Measurements from ENCODE around the gene UFSP2.

The UFSP2 gene

GRCh38 chr4:185425647-185426352, at the start of gene UFSP2:
UFSP2 (minus strand) TSS chr4:185425964; CDS start chr4:185425868, 96 bp downstream.
- H3K27ac Mint-ChIP-seq, result peak within 1 kb of the TSS; percentile 95
- H3K4me1 Mint-ChIP-seq, result peaks cover 32% of the 10 kb centered on the region
- H3K9me3 Mint-ChIP-seq, result no peaks in the 10 kb centered on the region
- peaks cover 27% of the 10 kb centered on the region for H3K36me3 Mint-ChIP-seq
- peak; percentile 88 to 96 for DNase-seq (ENCODE audit: low spot score in 2 of 2)
- peak; percentile 95 for ATAC-seq
- H3K4me3 Mint-ChIP-seq, result peak within 1 kb of the TSS; percentile 80

GRCh38 chr4:185473247-185473646, 47.5 kb upstream of the UFSP2 start:
- Mint-ChIP-seq H3K4me3 (no peak overlapping the region), H3K9me3 (no peaks in the 10 kb centered on the region), H3K4me1 (peaks cover 12% of the 10 kb centered on the region), H3K27ac (no peak overlapping the region), H3K36me3 (no peaks in the 10 kb centered on the region)
- no peak for DNase-seq (ENCODE audit: low spot score in 2 of 2)
- ATAC-seq, result no peak

GRCh38 chr4:185472103-185472542, 46.4 kb upstream of the UFSP2 start:
- H3K4me3 Mint-ChIP-seq, result peak overlapping the region; percentile 82
- ATAC-seq (no peak), DNase-seq (ENCODE audit: low spot score in 2 of 2) (no peak)
- H3K27ac Mint-ChIP-seq, result peak overlapping the region; percentile 64
- H3K36me3 Mint-ChIP-seq, result no peaks in the 10 kb centered on the region
- H3K9me3 Mint-ChIP-seq, result no peaks in the 10 kb centered on the region
- H3K4me1 Mint-ChIP-seq, result peaks cover 12% of the 10 kb centered on the region

- peak; percentile 93 for ATAC-seq
- no peaks in the 10 kb centered on the region for H3K9me3 Mint-ChIP-seq
- H3K27ac Mint-ChIP-seq, result peak within 1 kb of the TSS; percentile 64
- H3K4me3 Mint-ChIP-seq, result peak within 1 kb of the TSS; percentile 82
- H3K4me1 Mint-ChIP-seq, result peaks cover 12% of the 10 kb centered on the region
- peak; percentile 89 to 90 for DNase-seq (ENCODE audit: low spot score in 2 of 2)
- H3K36me3 Mint-ChIP-seq, result no peaks in the 10 kb centered on the region
These were observed 45.7 kb upstream of the UFSP2 start, which contains the start of gene CCDC110 for GRCh38 chr4:185471235-185472102. CCDC110 (minus strand) TSS chr4:185471733; CDS start chr4:185471683, 50 bp downstream.

- Mint-ChIP-seq H3K4me1 (peaks cover 12% of the 10 kb centered on the region), H3K36me3 (no peaks in the 10 kb centered on the region), H3K27ac (no peak overlapping the region), H3K4me3 (peak overlapping the region; percentile 82), H3K9me3 (no peaks in the 10 kb centered on the region)
- ATAC-seq (peak; percentile 42), DNase-seq (ENCODE audit: low spot score in 2 of 2) (peak; percentile 30 to 72)
These were observed 44.9 kb upstream of the UFSP2 start for GRCh38 chr4:185470501-185471195.

GRCh38 chr4:185469580-185470154, 43.9 kb upstream of the UFSP2 start:
- no peak for DNase-seq (ENCODE audit: low spot score in 2 of 2)
- H3K36me3 Mint-ChIP-seq, result no peaks in the 10 kb centered on the region
- no peaks in the 10 kb centered on the region for H3K9me3 Mint-ChIP-seq
- H3K27ac Mint-ChIP-seq, result no peak overlapping the region
- ATAC-seq, result no peak
- H3K4me3 Mint-ChIP-seq, result no peak overlapping the region
- peaks cover 12% of the 10 kb centered on the region for H3K4me1 Mint-ChIP-seq

- Mint-ChIP-seq H3K27ac (no peak overlapping the region), H3K9me3 (no peaks in the 10 kb centered on the region), H3K4me3 (no peak overlapping the region), H3K36me3 (no peaks in the 10 kb centered on the region), H3K4me1 (peaks cover 12% of the 10 kb centered on the region)
- no peak for DNase-seq (ENCODE audit: low spot score in 2 of 2)
- no peak for ATAC-seq
These were observed 43.2 kb upstream of the UFSP2 start for GRCh38 chr4:185468999-185469398.

GRCh38 chr4:185467991-185468390, 42.2 kb upstream of the UFSP2 start:
- no peaks in the 10 kb centered on the region for H3K9me3 Mint-ChIP-seq
- H3K36me3 Mint-ChIP-seq, result no peaks in the 10 kb centered on the region
- no peak overlapping the region for H3K27ac Mint-ChIP-seq
- DNase-seq (ENCODE audit: low spot score in 2 of 2), result no peak
- H3K4me3 Mint-ChIP-seq, result no peak overlapping the region
- peaks cover 12% of the 10 kb centered on the region for H3K4me1 Mint-ChIP-seq
- no peak for ATAC-seq

GRCh38 chr4:185467101-185467500, 41.3 kb upstream of the UFSP2 start:
- Mint-ChIP-seq H3K4me1 (peaks cover 11% of the 10 kb centered on the region), H3K9me3 (no peaks in the 10 kb centered on the region), H3K27ac (no peak overlapping the region), H3K36me3 (no peaks in the 10 kb centered on the region), H3K4me3 (no peak overlapping the region)
- DNase-seq (ENCODE audit: low spot score in 2 of 2), result no peak
- no peak for ATAC-seq

GRCh38 chr4:185465707-185466106, 39.9 kb upstream of the UFSP2 start:
- Mint-ChIP-seq H3K27ac (no peak overlapping the region), H3K4me3 (no peak overlapping the region), H3K4me1 (peaks cover 7% of the 10 kb centered on the region), H3K9me3 (no peaks in the 10 kb centered on the region), H3K36me3 (no peaks in the 10 kb centered on the region)
- no peak for DNase-seq (ENCODE audit: low spot score in 2 of 2)
- no peak for ATAC-seq

GRCh38 chr4:185464887-185465286, 39.1 kb upstream of the UFSP2 start:
- Mint-ChIP-seq H3K36me3 (no peaks in the 10 kb centered on the region), H3K27ac (no peak overlapping the region), H3K9me3 (no peaks in the 10 kb centered on the region), H3K4me1 (peaks cover 7% of the 10 kb centered on the region), H3K4me3 (no peak overlapping the region)
- no peak for DNase-seq (ENCODE audit: low spot score in 2 of 2)
- no peak for ATAC-seq

- DNase-seq (ENCODE audit: low spot score in 2 of 2) (no peak), ATAC-seq (no peak)
- no peaks in the 10 kb centered on the region for H3K4me1 Mint-ChIP-seq
- no peaks in the 10 kb centered on the region for H3K9me3 Mint-ChIP-seq
- H3K27ac Mint-ChIP-seq, result no peak overlapping the region
- no peaks in the 10 kb centered on the region for H3K36me3 Mint-ChIP-seq
- no peak overlapping the region for H3K4me3 Mint-ChIP-seq
These were observed 38.4 kb upstream of the UFSP2 start for GRCh38 chr4:185464183-185464582.

- H3K27ac Mint-ChIP-seq, result no peak overlapping the region
- no peak overlapping the region for H3K4me3 Mint-ChIP-seq
- no peak for DNase-seq (ENCODE audit: low spot score in 2 of 2)
- H3K9me3 Mint-ChIP-seq, result no peaks in the 10 kb centered on the region
- ATAC-seq, result peak; percentile 34
- H3K4me1 Mint-ChIP-seq, result no peaks in the 10 kb centered on the region
- no peaks in the 10 kb centered on the region for H3K36me3 Mint-ChIP-seq
These were observed 37.8 kb upstream of the UFSP2 start for GRCh38 chr4:185463541-185463940.

GRCh38 chr4:185461565-185461964, 35.8 kb upstream of the UFSP2 start:
- ATAC-seq, result no peak
- Mint-ChIP-seq H3K4me3 (no peak overlapping the region), H3K36me3 (no peaks in the 10 kb centered on the region), H3K4me1 (no peaks in the 10 kb centered on the region), H3K27ac (no peak overlapping the region), H3K9me3 (no peaks in the 10 kb centered on the region)
- no peak for DNase-seq (ENCODE audit: low spot score in 2 of 2)

GRCh38 chr4:185457136-185457535, 31.4 kb upstream of the UFSP2 start:
- Mint-ChIP-seq H3K4me3 (no peak overlapping the region), H3K27ac (no peak overlapping the region), H3K9me3 (no peaks in the 10 kb centered on the region), H3K4me1 (no peaks in the 10 kb centered on the region), H3K36me3 (no peaks in the 10 kb centered on the region)
- ATAC-seq (no peak), DNase-seq (ENCODE audit: low spot score in 2 of 2) (no peak)

Data from stimulated activated effector memory CD8-positive, alpha-beta T cell treated with anti-CD3 and anti-CD28 coated beads, Interleukin-12 subunit alpha, Interleukin-12 subunit beta, amount 100 ng/mL, for 72 hours (primary cell).